Fibroblast of villous mesenchyme (primary cell): Measurements from ENCODE around the gene TTPAL. TPM values are rescaled to one million over a fixed set of nuclear protein-coding genes. Genes with fewer than 3 reads are reported as not detected.

Experiments used
- DNase-seq: peaks from one replicate; pipeline ENCODE4 v3.0.0-alpha.2; 2010; ENCODE audit warnings: low read depth
- H3K4me3 ChIP-seq: 2 replicates; pipeline ENCODE4 v1.5.1; 2011; ENCODE audit warnings: low read depth, mild to moderate bottlenecking, low read length
- total RNA-seq: library from RNA; depleted of rRNA; stranded (reverse); fragments of >200 nt; gene quantifications from 2 replicates; pipeline ENCODE4 v1.2.3, GENCODE V29; 2012
- TF ChIP-seq, protein P1 (sequence below): IDR thresholded peaks from 2 replicates; pipeline ENCODE4 v1.5.1; 2012; ENCODE audit warnings: low read depth, mild to moderate bottlenecking, low read length; ENCODE audit not compliant: insufficient read depth

TTPAL gene
- total RNA-seq, 1 donor, result 22.9 TPM

DNA sequence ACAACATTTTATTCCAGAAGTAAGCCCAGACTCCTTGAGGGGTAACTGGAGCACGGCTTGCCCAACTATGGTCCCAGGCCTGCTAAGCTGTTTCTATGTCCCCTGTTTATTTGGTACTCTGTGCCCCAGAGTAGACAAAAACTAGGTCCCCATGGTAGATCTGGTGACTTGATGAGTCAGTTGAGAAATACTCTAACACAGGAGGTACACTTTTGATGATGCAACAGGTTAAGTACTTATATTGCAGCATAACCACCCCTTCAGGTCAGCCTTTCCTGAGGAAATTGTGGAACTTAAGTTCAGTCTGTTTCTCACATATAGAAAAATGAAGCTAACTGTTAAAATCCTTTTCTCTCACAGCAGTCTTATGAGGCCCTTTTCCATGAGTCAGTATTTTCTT is 19.6 kb downstream of the TTPAL start:
- no peak overlapping the region for H3K4me3 ChIP-seq
- DNase-seq, result peak; percentile 97
- TF ChIP-seq, protein P1, sequence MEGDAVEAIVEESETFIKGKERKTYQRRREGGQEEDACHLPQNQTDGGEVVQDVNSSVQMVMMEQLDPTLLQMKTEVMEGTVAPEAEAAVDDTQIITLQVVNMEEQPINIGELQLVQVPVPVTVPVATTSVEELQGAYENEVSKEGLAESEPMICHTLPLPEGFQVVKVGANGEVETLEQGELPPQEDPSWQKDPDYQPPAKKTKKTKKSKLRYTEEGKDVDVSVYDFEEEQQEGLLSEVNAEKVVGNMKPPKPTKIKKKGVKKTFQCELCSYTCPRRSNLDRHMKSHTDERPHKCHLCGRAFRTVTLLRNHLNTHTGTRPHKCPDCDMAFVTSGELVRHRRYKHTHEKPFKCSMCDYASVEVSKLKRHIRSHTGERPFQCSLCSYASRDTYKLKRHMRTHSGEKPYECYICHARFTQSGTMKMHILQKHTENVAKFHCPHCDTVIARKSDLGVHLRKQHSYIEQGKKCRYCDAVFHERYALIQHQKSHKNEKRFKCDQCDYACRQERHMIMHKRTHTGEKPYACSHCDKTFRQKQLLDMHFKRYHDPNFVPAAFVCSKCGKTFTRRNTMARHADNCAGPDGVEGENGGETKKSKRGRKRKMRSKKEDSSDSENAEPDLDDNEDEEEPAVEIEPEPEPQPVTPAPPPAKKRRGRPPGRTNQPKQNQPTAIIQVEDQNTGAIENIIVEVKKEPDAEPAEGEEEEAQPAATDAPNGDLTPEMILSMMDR, result no peak

DNA sequence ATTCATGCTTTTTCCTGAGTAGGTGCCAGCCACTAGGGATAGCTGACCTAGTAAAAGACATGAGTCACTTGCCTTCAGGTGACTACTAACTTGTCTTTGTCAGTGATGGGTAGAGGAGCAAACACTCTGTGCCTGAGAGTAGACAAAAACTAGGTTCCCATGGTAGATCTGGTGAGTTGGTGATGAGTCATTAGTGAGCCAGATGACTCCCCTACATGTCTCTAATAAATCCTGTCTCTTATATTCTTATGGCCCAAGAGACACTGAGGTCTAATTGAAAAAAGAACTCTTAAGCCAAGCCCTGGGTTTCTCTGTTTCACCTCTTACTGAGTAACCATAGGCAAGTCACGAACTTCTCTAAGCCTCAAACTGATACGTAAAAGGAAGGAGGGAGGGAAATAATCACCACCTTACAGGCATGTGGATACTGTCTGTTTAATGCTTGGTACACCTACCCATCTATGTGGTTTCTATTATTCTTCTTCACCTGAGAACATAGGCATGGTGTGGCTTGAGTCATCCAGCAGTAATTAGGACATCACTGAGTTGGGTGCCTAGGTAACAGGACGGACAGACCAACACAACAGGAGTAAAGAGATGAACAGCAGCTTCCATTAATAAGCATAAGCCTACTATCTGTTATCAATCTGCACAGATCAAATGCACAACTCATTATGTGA is 20.3 kb downstream of the TTPAL start:
- peak; percentile 97 for DNase-seq
- H3K4me3 ChIP-seq, result no peak overlapping the region
- TF ChIP-seq, protein P1, result no peak

DNA sequence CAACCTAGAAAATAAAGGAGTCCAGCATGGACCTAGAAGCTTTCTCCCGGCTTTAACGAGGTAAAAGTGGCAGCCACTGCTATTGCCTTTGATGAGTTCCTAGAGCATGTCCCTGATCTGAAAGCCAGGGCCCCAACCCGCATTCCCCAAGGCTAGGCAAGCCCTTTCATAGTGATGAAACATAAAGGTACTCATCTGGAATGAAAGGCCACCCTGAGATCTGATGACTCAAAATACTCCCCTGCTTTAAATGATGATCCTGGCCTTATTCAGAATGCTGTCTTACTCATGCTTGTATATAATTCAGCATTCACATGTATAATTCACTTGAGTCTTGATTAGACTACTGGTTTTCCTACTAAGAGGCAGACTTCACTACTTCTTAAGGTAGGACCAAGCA is 21.3 kb downstream of the TTPAL start:
- TF ChIP-seq, protein P1, result no peak
- H3K4me3 ChIP-seq, result no peak overlapping the region
- DNase-seq, result peak; percentile 84

DNA sequence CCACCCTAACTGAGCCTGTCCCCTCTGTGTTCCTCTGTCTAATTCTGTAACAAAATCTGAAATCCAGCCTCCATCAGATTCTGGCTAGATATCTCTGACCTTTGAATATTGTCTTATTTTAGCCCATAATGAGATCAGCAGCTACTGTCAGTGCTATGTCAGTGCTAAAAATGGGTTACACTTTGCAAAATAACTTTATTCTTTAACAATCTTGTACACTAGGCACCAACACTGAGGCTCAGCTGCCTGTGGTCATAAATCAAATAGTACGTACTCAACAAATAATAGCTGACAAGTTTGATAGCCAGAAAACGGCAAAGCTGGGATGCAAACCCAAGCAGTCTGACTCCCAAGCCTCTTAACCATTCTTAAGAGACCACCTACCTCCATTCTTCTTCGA is 22.1 kb downstream of the TTPAL start:
- H3K4me3 ChIP-seq, result no peak overlapping the region
- no peak for DNase-seq
- TF ChIP-seq, protein P1, result no peak

DNA sequence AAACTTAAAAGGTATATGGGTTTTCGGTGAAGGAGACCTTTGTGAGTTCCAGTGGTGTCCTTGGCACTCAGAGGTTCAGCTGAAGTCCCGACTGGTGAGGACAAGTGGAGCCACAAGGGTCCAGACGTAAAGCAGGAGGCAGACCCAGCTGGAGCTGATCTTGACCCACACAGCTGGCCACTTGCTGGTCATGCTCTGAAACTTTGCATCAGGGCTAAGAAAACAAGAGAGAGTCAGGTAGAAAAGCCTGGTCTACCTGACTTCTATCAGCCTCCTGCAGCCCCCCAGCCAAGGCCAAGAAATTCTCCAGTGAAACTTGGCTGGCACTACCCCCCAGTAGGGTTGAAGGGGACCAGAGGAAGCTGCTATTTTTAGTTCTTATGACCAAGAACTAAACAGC is 24.5 kb downstream of the TTPAL start:
- TF ChIP-seq, protein P1, result no peak
- no peak overlapping the region for H3K4me3 ChIP-seq
- no peak for DNase-seq

DNA sequence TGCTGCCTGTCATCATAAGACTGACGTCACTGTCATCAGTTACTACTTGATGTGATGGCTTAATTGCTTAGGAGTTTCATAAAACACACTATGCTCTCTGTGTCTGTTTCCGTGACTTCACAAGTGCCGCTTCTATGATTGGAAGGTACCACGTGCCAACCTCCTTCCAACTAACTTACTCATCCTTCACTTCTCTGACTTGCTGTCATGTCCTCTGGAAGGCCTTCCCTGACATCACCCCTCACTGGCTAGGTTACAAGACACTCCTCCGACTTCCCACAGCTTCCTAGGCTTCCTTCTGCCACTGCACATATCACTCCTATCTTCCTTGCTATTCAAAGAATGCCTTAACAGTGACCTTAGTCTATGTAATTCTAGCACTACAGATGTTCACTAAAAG is 25.8 kb downstream of the TTPAL start:
- H3K4me3 ChIP-seq, result no peak overlapping the region
- TF ChIP-seq, protein P1, result no peak
- peak; percentile 93 for DNase-seq

DNA sequence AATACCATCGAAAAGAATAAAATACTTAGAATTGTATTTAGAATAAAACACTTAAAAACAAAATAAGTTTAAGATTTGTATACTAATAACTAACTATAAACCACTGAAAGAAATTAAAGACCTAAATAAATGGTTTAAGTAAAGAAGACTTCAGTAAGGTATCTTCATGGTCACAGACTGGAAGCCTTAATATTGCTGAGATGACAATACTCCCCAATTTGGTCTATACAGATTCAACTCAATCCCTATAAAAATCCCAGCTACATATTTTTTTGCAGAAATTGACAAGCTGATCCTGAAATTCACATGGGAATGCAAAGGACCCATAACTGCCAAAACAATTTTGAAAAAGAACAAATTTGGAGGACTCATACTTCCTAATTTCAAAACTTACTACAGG is 27.3 kb downstream of the TTPAL start:
- no peak for DNase-seq
- H3K4me3 ChIP-seq, result no peak overlapping the region
- TF ChIP-seq, protein P1, result no peak
